Left ventricle myocardium superior (tissue), 1 donor: ENCODE results near the gene MYO1B. TPM values are rescaled to one million over a fixed set of nuclear protein-coding genes. Genes with fewer than 3 reads are reported as not detected.
"Not testable (repeated sequence)": the region's sequence is repeated elsewhere in the genome, so short reads cannot be mapped to it uniquely, and the experiment has no call there.

Experiments
- ATAC-seq: fragments of 200-7000 bp; cut with Tn5 transposase; one replicate; pipeline ENCODE4 v1.9.1; 2020; ENCODE audit warnings: mild to moderate bottlenecking, moderate library complexity
- DNase-seq: peaks from one replicate; pipeline ENCODE4 v3.0.0-alpha.2; 2020
- intact Hi-C: fragments of 100-400 bp; cut with micrococcal nuclease; formaldehyde crosslinking; loops from one replicate; pipeline ENCODE4 v1.11.0; 2022
- total RNA-seq: library from RNA; stranded (reverse); fragmentation: NEBNext Ultra II Directional; extraction: Animal tissue kit (Norgen Biotek cat#: 25700); gene quantifications from one replicate; pipeline ENCODE4 v1.2.1, GENCODE V29; 2021
- donor health status: DM: no; HTN: yes; CAD: no; lungs with severe emphysema.

Gene MYO1B
- total RNA-seq, 1 donor from 2014 or later, result 16.0 TPM

DNA sequence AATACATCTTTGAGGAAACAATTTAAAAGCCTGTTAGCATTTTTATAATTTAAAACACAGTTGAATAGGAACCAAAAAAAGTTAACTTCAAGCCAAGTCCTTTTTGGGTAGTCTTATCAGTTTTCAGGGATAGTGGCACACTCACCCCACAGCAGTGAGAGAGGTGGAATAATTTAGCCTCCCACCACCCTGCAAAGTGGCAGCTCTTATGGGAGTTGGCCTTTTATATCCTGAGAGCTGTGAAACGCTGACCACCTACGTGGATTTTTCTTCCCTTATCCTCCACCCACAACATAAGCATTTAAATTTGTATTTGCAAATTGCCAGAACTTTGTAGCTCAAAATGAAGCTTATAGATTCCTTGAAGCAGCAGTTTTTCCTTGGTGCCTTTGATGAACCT is 167.1 kb downstream of the MYO1B start:
- intact Hi-C loops, result no loop called here
- ATAC-seq (no peak), DNase-seq (no peak)

GRCh38 chr2:191415101-191415500 is 169.9 kb downstream of the MYO1B start:
- ATAC-seq (no peak), DNase-seq (no peak)
- intact Hi-C loops, result no loop called here

- DNase-seq, result no peak
- intact Hi-C loops, result no loop called here
- ATAC-seq, result no peak
Observed at GRCh38 chr2:191415858-191416257, 170.7 kb downstream of the MYO1B start.

DNA sequence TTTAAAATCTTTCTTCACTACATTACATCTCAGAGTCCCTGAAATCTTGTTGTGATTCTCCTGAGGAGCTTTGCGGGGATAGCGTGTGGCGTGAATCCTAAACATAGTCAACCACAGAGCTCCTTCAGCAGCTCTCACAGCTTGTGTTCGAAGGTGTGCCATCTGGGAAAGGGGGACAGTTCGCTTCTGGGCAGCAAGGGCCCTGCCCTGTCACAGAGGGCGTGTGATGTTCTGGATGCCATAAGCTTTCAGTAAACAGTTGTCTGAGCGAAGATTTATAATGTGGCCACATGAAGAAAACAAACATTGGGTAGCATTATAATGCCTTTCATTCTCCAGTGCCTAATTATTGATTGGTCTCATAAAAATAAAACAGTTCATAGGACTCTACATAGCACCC is 172.5 kb downstream of the MYO1B start:
- DNase-seq, result no peak
- intact Hi-C loops, result no loop called here
- ATAC-seq, result no peak

DNA sequence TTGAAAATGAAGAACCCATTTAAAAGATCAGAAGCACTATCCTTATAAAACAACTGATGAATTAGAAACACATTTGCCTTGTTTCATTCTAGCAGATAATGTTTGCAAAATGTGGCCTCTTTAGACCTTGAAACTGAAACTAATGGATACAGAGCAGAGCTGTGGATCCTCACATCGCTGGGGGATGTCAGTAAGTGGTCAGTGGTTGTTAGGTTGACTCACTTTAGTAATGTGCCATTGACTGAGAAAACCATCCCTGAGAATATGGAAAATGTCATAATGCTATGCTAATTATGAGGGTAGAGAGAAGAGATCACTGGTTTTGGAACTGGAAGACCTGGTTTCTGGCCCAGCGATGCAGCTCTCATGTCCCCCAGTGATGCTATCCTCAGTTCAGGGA is 176.7 kb downstream of the MYO1B start:
- DNase-seq (no peak), ATAC-seq (no peak)
- intact Hi-C loops, result no loop called here

DNA sequence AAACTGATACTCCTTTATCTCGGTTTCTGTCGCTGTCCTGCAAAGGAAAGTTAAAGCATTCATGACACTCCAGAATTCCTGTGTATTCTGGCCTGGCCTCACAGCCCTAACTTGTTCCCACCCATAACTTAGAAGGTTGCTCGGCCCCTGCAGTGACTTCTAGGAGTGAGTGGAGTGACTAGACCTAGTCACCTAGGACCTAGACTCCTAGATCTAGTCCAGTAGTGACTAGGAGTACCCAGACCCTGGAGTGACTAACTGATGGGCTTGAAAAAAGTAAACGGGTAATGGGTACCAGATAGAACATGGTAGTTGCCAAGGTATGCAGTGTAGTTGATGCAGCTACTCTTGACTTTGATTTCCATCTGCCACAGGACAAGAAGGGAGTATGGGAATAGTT is 181.8 kb downstream of the MYO1B start:
- no peak for DNase-seq
- no peak for ATAC-seq
- intact Hi-C loops, result no loop called here

- DNase-seq (no peak), ATAC-seq (no peak)
- intact Hi-C loops, result no loop called here
Observed at GRCh38 chr2:191428141-191428540, 182.9 kb downstream of the MYO1B start.

DNA sequence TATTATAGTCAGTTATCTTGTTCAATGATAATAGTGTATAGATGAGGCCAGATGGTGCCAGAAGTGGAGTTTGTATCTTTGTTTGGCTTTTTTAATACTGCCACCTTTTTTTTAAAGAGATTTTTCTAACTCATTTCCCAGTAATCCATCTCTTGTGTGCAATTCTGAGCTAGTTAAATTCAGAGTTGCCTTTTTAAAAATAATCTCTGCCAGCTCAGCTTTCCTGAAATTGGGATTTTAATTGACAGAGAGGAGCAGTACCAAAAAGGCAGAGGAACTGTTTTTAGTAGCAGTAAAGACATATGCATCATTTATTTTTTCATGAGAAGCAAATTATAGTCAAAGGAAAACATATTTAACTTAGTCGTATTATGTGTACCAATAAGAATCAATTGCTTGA is 185.3 kb downstream of the MYO1B start:
- ATAC-seq, result no peak
- intact Hi-C loops, result no loop called here
- no peak for DNase-seq

DNA sequence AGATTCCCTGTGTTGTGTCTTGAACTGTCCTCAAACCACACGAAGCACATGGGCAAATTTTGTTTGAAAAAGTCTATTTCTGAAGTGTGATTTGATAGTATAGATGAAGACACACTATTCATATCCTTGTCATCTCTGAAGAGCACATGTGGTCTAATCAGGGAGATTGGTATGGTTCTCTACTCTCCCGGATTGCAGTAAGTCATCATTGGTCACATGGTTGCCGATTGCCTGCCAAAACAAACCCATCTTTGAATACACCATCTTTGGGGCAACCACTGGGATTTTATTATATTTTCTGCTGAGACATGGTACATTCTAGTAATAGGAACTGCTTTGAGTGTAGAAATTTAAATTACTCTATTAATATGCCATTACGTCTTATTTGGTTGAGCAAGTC is 186.9 kb downstream of the MYO1B start:
- no peak for DNase-seq
- intact Hi-C loops, result no loop called here
- ATAC-seq, result no peak

- intact Hi-C loops, result no loop called here
- ATAC-seq, result no peak
Observed at GRCh38 chr2:191434072-191434471, 188.9 kb downstream of the MYO1B start.

GRCh38 chr2:191435141-191435540 is 189.9 kb downstream of the MYO1B start:
- intact Hi-C loops, result no loop called here
- ATAC-seq, result no peak
- no peak for DNase-seq

More at GRCh38 chr2:191434072-191434471, 188.9 kb downstream of the MYO1B start:
- no peak for DNase-seq

- intact Hi-C loops, result no loop called here
- ATAC-seq (peak; percentile 63), DNase-seq (no peak)
Observed at GRCh38 chr2:191436368-191437055, 191.3 kb downstream of the MYO1B start.

DNA sequence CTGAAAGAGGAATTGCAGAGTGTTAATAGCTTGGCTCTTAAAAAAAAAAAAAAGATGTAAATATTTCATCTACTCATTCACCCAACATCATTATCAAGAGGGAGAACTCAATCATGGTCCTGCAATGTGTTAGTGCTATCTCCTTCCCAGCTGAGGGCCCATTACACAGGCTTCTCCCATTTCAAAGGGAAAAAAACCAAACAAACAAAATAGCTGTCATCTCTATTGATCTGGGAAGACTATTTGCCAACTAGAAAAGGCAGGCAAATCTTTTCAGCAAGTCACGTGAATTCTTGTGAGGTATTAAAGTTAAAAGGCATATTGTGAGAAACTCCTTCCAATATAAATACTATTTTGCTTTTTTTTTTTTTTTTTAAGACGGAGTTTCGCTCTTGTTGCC is 194.3 kb downstream of the MYO1B start:
- ATAC-seq (no peak), DNase-seq (no peak)
- intact Hi-C loops, result no loop called here

DNA sequence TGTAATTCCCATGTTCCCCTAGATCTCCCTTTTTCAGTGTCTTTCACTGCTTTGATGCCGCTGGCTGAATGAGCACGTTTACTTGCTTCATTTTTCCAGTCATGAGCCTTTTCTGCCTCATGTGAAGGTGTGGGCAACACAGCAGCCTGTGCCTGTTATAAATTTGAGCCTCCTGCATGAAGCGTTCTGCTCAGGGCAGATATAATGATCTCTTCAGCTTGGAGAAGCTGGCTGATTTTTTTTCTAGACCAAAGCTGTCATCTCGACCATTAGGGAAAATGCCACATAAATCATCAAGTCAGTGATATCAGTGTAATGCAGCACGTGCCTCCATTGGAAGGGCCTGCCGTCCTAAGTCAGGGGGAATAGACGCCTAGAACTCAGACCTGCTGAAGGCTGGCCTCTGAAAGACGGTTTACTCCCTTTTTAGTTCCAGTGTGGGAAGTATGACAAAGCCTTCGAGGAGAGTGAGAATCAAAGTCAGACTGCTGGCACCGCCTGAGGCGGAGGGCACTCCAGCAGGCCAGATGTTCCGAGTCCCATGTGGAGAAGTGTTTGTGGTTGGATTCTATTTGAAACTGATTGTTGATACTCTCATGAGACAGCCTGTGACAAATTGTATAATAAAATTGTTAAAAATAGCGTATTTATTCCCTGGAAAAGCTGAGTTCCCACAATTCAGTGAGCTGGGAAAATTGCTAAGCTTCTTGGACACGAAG is 196.5 kb downstream of the MYO1B start:
- intact Hi-C loops, result no loop called here
- DNase-seq (peak; percentile 49), ATAC-seq (peak; percentile 75)

DNA sequence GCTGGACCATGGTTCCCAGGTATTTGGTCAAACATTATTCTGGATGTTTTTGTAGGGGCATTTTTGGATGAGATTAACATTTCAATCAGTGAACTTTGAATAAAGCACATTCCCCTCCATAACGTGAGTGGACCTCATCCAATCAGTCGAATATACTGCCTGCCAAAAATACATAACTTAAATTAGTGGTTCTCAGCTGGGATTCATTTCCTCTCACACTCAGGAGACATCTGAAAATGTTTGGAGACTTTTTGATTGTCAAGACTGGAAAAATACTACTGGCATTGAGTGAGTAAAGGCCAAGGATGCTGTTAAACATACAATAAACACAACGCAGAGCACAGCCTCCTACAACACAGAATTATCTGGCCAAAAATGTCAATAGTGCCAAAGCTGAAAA is 198.2 kb downstream of the MYO1B start:
- DNase-seq, result no peak
- intact Hi-C loops, result no loop called here
- ATAC-seq, result no peak

DNA sequence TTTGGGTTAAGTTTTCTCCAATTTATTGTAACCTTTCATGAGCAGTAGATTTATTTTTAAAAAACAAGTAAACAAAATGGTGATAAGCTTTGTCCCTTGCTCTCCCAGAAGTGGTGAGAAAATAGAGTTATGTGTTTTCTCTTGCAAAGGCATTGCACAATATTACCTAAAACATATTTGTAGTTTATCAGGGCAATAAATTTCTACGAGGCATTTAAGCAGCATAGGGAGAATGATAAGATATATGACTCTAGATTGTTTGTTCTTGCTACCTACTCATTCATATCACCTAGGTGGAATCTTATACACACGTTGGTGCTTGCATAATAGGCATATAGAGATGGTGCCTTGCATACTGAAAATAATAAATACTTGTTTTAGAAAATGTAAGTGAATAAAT is 201.7 kb downstream of the MYO1B start:
- ATAC-seq (no peak), DNase-seq (no peak)
- intact Hi-C loops, result no loop called here

GRCh38 chr2:191451116-191451515 is 205.9 kb downstream of the MYO1B start:
- DNase-seq, result no peak

GRCh38 chr2:191452065-191452464 is 206.9 kb downstream of the MYO1B start:
- DNase-seq, result no peak
- intact Hi-C loops, result no loop called here
- no peak for ATAC-seq

More at GRCh38 chr2:191451116-191451515, 205.9 kb downstream of the MYO1B start:
- ATAC-seq, result no peak
- intact Hi-C loops, result no loop called here

DNA sequence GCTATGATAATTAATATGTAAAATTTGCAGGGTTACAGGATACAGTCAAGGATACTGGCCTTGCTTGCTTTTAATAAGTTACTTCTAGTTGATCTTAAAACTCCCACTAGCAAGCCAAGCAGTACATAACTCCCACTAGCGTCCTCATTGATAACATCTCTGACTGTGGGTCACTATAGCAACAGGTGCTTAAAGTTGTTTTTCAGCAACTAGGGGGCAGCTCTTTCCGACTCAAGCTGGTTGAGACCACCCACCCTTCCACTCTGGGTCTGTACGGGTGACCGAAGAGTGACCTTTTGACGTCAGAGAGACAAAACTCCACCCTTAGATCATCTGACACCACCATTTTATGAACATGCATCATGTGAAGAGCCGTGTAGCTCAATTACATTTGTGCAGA is 208.6 kb downstream of the MYO1B start:
- ATAC-seq, result no peak
- intact Hi-C loops, result no loop called here
- no peak for DNase-seq

GRCh38 chr2:191456506-191456905 is 211.3 kb downstream of the MYO1B start:
- ATAC-seq, intact Hi-C loops, DNase-seq: not testable (repeated sequence)

- intact Hi-C loops, result no loop called here
- ATAC-seq (no peak), DNase-seq (no peak)
Observed at GRCh38 chr2:191459158-191459557, 214.0 kb downstream of the MYO1B start.
